GM21737 (cell line): ENCODE data around the gene KIRREL3.

Experiments used
- ATAC-seq: cut with Tn5 transposase; IDR thresholded peaks from one replicate; pipeline ENCODE4 v1.9.1; 2021; ENCODE audit warnings: mild to moderate bottlenecking, moderate library complexity; ENCODE audit not compliant: unreplicated experiment

Gene KIRREL3

GRCh38 chr11:126747315-126747714 lies 253.3 kb downstream of the KIRREL3 start:
- ATAC-seq = no peak

- ATAC-seq = no peak
These were observed 254.1 kb downstream of the KIRREL3 start for GRCh38 chr11:126746443-126746842.

- no peak for ATAC-seq
These were observed 255.9 kb downstream of the KIRREL3 start for GRCh38 chr11:126744699-126745098.

GRCh38 chr11:126743628-126744027 lies 256.9 kb downstream of the KIRREL3 start:
- ATAC-seq = no peak

GRCh38 chr11:126742582-126742981 lies 258.0 kb downstream of the KIRREL3 start:
- no peak for ATAC-seq

- ATAC-seq = no peak
These were observed 259.7 kb downstream of the KIRREL3 start for GRCh38 chr11:126740846-126741245.

GRCh38 chr11:126739499-126740145 lies 260.9 kb downstream of the KIRREL3 start:
- ATAC-seq = no peak

GRCh38 chr11:126738295-126739031 lies 262.1 kb downstream of the KIRREL3 start:
- ATAC-seq = no peak

GRCh38 chr11:126736682-126737572 lies 263.6 kb downstream of the KIRREL3 start:
- no peak for ATAC-seq

GRCh38 chr11:126734752-126735151 lies 265.8 kb downstream of the KIRREL3 start:
- ATAC-seq = no peak

GRCh38 chr11:126733685-126734084 lies 266.9 kb downstream of the KIRREL3 start:
- ATAC-seq = no peak

- ATAC-seq = no peak
These were observed 267.6 kb downstream of the KIRREL3 start for GRCh38 chr11:126732981-126733380.

- no peak for ATAC-seq
These were observed 268.9 kb downstream of the KIRREL3 start for GRCh38 chr11:126731576-126732142.

- ATAC-seq = no peak
These were observed 273.2 kb downstream of the KIRREL3 start for GRCh38 chr11:126727381-126727780.

GRCh38 chr11:126725521-126725920 lies 275.0 kb downstream of the KIRREL3 start:
- no peak for ATAC-seq

- no peak for ATAC-seq
These were observed 275.5 kb downstream of the KIRREL3 start for GRCh38 chr11:126725043-126725442.

- no peak for ATAC-seq
These were observed 276.9 kb downstream of the KIRREL3 start for GRCh38 chr11:126723665-126724045.

GRCh38 chr11:126722956-126723664 lies 277.5 kb downstream of the KIRREL3 start:
- no peak for ATAC-seq

GRCh38 chr11:126722006-126722736 lies 278.4 kb downstream of the KIRREL3 start:
- ATAC-seq = no peak
